B cell (primary cell): ENCODE results near the gene CD68. TPM values are rescaled to one million over a fixed set of nuclear protein-coding genes. Genes with fewer than 3 reads are reported as not detected.

Source experiments
- ATAC-seq: fragments of 200-7000 bp; cut with Tn5 transposase; one replicate; pipeline ENCODE4 v1.10.0; 2021; ENCODE audit warnings: low read depth, mild to moderate bottlenecking, moderate number of reproducible peaks, moderate library complexity
- CTCF ChIA-PET: fragments of 350-600 bp; sonication (Branson Sonifier 250); formaldehyde crosslinking; loops from one replicate; lab custom pipeline; 2021; ENCODE audit warnings: antibody characterized with exemption, inconsistent platforms; lab: Charles Lee
- POLR2A ChIA-PET: fragments of 350-600 bp; sonication (Branson Sonifier 250); formaldehyde crosslinking; loops from one replicate; lab custom pipeline; 2021; ENCODE audit warnings: antibody characterized with exemption; lab: Charles Lee
- DNase-seq: peaks from one replicate; pipeline ENCODE4 v3.0.0; 2013
- H2AFZ ChIP-seq: 2 replicates; pipeline ENCODE4 v1.6.1; 2012; ENCODE audit warnings: mild to moderate bottlenecking, low read depth, low read length; ENCODE audit not compliant: insufficient read depth, poor library complexity, severe bottlenecking
- H3K27ac ChIP-seq, 2 donors: 1 replicate in 1 of 2; 2 replicates in 1 of 2; pipeline ENCODE4 v1.5.1; 2012 to 2013; ENCODE audit warnings: low read length in 2 of 2, mild to moderate bottlenecking in 2 of 2, moderate library complexity in 1 of 2
- H3K27me3 ChIP-seq, 4 experiments: fragments of 200-600 bp in 1 of 4; sonication (generic) in 1 of 4; replicated peaks in 1 of 4; 1 replicate in 2 of 4; 2 replicates in 2 of 4; pipeline versions ENCODE4 v1.6.1 to v1.7.0; 2013 to 2016; ENCODE audit warnings: low read length in 3 of 4, mild to moderate bottlenecking in 2 of 4, mixed read lengths in 1 of 4, moderate library complexity in 1 of 4; ENCODE audit not compliant: insufficient read depth in 4 of 4, control insufficient read depth in 3 of 4; ENCODE audit errors: control extremely low read depth in 1 of 4
- H3K36me3 ChIP-seq, 2 experiments: replicated peaks in 1 of 2; 1 replicate in 1 of 2; 2 replicates in 1 of 2; pipeline versions ENCODE4 v1.6.1 to v1.7.1; 2013; ENCODE audit warnings: low read length in 1 of 2; ENCODE audit not compliant: insufficient read depth in 2 of 2, control insufficient read depth in 1 of 2; ENCODE audit errors: control extremely low read depth in 1 of 2, extremely low read depth in 1 of 2
- H3K4me1 ChIP-seq, 2 donors: fragments of 200-600 bp in 1 of 2; sonication (generic) in 1 of 2; 1 replicate in 1 of 2; 2 replicates in 1 of 2; pipeline versions ENCODE4 v1.5.1 to v1.6.1; 2013 to 2017; ENCODE audit warnings: low read length in 2 of 2; ENCODE audit not compliant: control insufficient read depth in 2 of 2, insufficient read depth in 2 of 2
- H3K4me2 ChIP-seq: replicated peaks from 2 replicates; pipeline ENCODE3; 2012; ENCODE audit warnings: mild to moderate bottlenecking, low read depth, low read length; ENCODE audit not compliant: poor library complexity, severe bottlenecking
- H3K4me3 ChIP-seq, 5 experiments: fragments of 200-600 bp in 1 of 5; sonication (generic) in 1 of 5; 1 replicate in 3 of 5; 2 replicates in 2 of 5; pipeline versions ENCODE4 v1.5.1 to v1.7.0; 2011 to 2016; ENCODE audit warnings: low read length in 4 of 5, mild to moderate bottlenecking in 4 of 5, low read depth in 2 of 5, control low read depth in 1 of 5, moderate library complexity in 1 of 5; ENCODE audit not compliant: insufficient read depth in 1 of 5; ENCODE audit errors: control extremely low read depth in 1 of 5, extremely low read depth in 1 of 5
- H3K79me2 ChIP-seq: fragments of 200-600 bp; sonication (generic); one replicate; pipeline ENCODE4 v1.6.0; 2016; ENCODE audit warnings: low read length; ENCODE audit not compliant: control insufficient read depth, insufficient read depth
- H3K9ac ChIP-seq: fragments of 200-600 bp; sonication (generic); 2 replicates; pipeline ENCODE4 v1.6.1; 2017; ENCODE audit warnings: mild to moderate bottlenecking, low read length, moderate library complexity
- H3K9me3 ChIP-seq, 3 donors: one replicate each; pipeline versions ENCODE4 v1.6.1 to v1.7.1; 2013; ENCODE audit warnings: low read length in 2 of 3; ENCODE audit not compliant: control insufficient read depth in 2 of 3, insufficient read depth in 1 of 3; ENCODE audit errors: control extremely low read depth in 1 of 3
- H4K20me1 ChIP-seq: 2 replicates; pipeline ENCODE4 v1.6.0; 2012; ENCODE audit warnings: mild to moderate bottlenecking, low read length; ENCODE audit not compliant: insufficient read depth, control insufficient read depth, poor library complexity, severe bottlenecking
- H3K27ac Mint-ChIP-seq: one replicate; pipeline ENCODE4 v1.8.0; 2021; ENCODE audit warnings: mixed read lengths
- H3K27me3 Mint-ChIP-seq: one replicate; pipeline ENCODE4 v1.8.0; 2021; ENCODE audit warnings: mixed read lengths
- H3K4me1 Mint-ChIP-seq: one replicate; pipeline ENCODE4 v1.8.0; 2021; ENCODE audit warnings: mixed read lengths
- H3K4me3 Mint-ChIP-seq: one replicate; pipeline ENCODE4 v1.8.0; 2021; ENCODE audit warnings: mixed read lengths
- H3K9me3 Mint-ChIP-seq: one replicate; pipeline ENCODE4 v1.8.0; 2022; ENCODE audit warnings: mixed read lengths; ENCODE audit not compliant: insufficient read depth
- CTCF ChIP-seq: fragments of 200-600 bp; IDR thresholded peaks from one replicate; pipeline ENCODE4 v1.8.0; 2022; ENCODE audit warnings: antibody characterized with exemption, mild to moderate bottlenecking
- EZH2 ChIP-seq: IDR thresholded peaks from 2 replicates; pipeline ENCODE4 v1.6.1; 2012; ENCODE audit warnings: borderline replicate concordance, low read depth, mild to moderate bottlenecking, moderate library complexity, low read length; ENCODE audit not compliant: insufficient read depth, poor library complexity, severe bottlenecking
- WGBS: methylation state at CpG from one replicate; pipeline ENCODE4 v1.1.5; 2013; ENCODE audit warnings: missing lambda C conversion rate; ENCODE audit not compliant: insufficient coverage; 5-methylcytosine and 5-hydroxymethylcytosine counted together
- intact Hi-C: fragments of 100-400 bp; cut with micrococcal nuclease; formaldehyde crosslinking; loops from one replicate; pipeline ENCODE4 v1.10.0; 2022
- polyA plus RNA-seq: library from polyadenylated mRNA; depleted of rRNA; stranded (reverse); fragments of >200 nt; gene quantifications from 2 replicates; pipeline ENCODE4 v1.2.3, GENCODE V29; 2012
- total RNA-seq, 2 donors: library from RNA; stranded (reverse); fragments of 120-200 nt in 1 of 2; gene quantifications; 1 replicate in 1 of 2; 2 replicates in 1 of 2; pipeline versions ENCODE4 v1.2.3 to v1.2.4, GENCODE V29; 2013 to 2022

The CD68 gene
- total and polyA plus RNA-seq, 2 donors (not counting 1 experiment from before 2014, with no cell fraction given) = 3.9 to 12.9 TPM

- TF ChIP-seq EZH2 = no peak
- no peak for TF ChIP-seq CTCF
- H3K4me2 ChIP-seq = peak overlapping the region; percentile 62
- peaks cover 0 to 3% of the 10 kb centered on the region in 2 experiments for H3K36me3 ChIP-seq
- peaks cover 1% of the 10 kb centered on the region for H3K79me2 ChIP-seq
- H3K4me1 Mint-ChIP-seq = peaks cover 58% of the 10 kb centered on the region
- intact Hi-C loops = loop anchor here (1.0 kb wide), 1 partner anchor 9 kb away; the partner anchor contains the start of gene SENP3
- H3K9me3 ChIP-seq = no peaks in the 10 kb centered on the region
- peak overlapping the region in 2 of 5 experiments; percentile 0 to 44 for H3K4me3 ChIP-seq
- no peaks in the 10 kb centered on the region for H3K9me3 Mint-ChIP-seq
- H3K27me3 Mint-ChIP-seq = no peaks in the 10 kb centered on the region
- DNase-seq (peak; percentile 89), ATAC-seq (peak; percentile 84)
- peaks cover 39 to 60% of the 10 kb centered on the region in 2 donors for H3K4me1 ChIP-seq
- H3K27me3 ChIP-seq = no peaks in the 10 kb centered on the region
- no peaks in the 10 kb centered on the region for H4K20me1 ChIP-seq
- H2AFZ ChIP-seq = peak overlapping the region; percentile 5
- peak overlapping the region; percentile 56 for H3K9ac ChIP-seq
- H3K27ac ChIP-seq = peak overlapping the region; percentile 76 to 92
- POLR2A ChIA-PET = interaction anchor here (0.6 to 0.9 kb wide), 12 partner anchors 8 to 368 kb away, joined by 3 to 10 read pairs (median 6); partner anchors contain the start of gene SENP3
- CTCF ChIA-PET = interaction anchor here (1.0 to 25.0 kb wide), 6 partner anchors 7 to 196 kb away, joined by 3 to 666 read pairs (median 6); partner anchors contain the start of genes CD68, FXR2, SENP3 and TNFSF13
- peak overlapping the region; percentile 93 for H3K27ac Mint-ChIP-seq
- H3K4me3 Mint-ChIP-seq = peak overlapping the region; percentile 79
- 3% methylated on average over 6 of the region's 6 CpGs for whole genome bisulfite sequencing
These were observed 26.8 kb upstream of the CD68 start for GRCh38 chr17:7552621-7553051.

GRCh38 chr17:7553356-7553755 lies 26.1 kb upstream of the CD68 start:
- Histone ChIP-seq H3K4me1 (peaks cover 44 to 60% of the 10 kb centered on the region in 2 donors), H3K9me3 (no peaks in the 10 kb centered on the region), H3K27me3 (no peaks in the 10 kb centered on the region), H3K36me3 (peaks cover 0 to 3% of the 10 kb centered on the region in 2 experiments), H3K4me2 (peak overlapping the region; percentile 62), H4K20me1 (no peaks in the 10 kb centered on the region), H3K4me3 (peak overlapping the region in 3 of 5 experiments; percentile 5 to 44 (median 19)), H2AFZ (peak overlapping the region; percentile 15), H3K79me2 (no peaks in the 10 kb centered on the region), H3K9ac (peak overlapping the region; percentile 56), H3K27ac (peak overlapping the region; percentile 76 to 92)
- ChIA-PET CTCF (interaction anchor here (12.1 to 25.0 kb wide), 2 partner anchors 6 to 33 kb away, joined by 126 to 666 read pairs; partner anchors contain the start of genes SENP3 and TNFSF13), POLR2A (interaction anchor here (0.7 to 0.8 kb wide), 2 partner anchors 45 to 92 kb away, joined by 3 to 9 read pairs; no protein-coding TSS in a partner anchor)
- WGBS = no CpG with 5 or more reads among the region's 1 CpG
- no peaks in the 10 kb centered on the region for H3K27me3 Mint-ChIP-seq
- H3K4me3 Mint-ChIP-seq = peak overlapping the region; percentile 59
- peaks cover 62% of the 10 kb centered on the region for H3K4me1 Mint-ChIP-seq
- ATAC-seq = no peak
- TF ChIP-seq EZH2 (no peak), CTCF (no peak)
- intact Hi-C loops = no loop called here
- no peaks in the 10 kb centered on the region for H3K9me3 Mint-ChIP-seq
- DNase-seq = peak; percentile 31
- H3K27ac Mint-ChIP-seq = peak overlapping the region; percentile 93
